Adipose tissue (tissue), 3 donors: ENCODE data around the gene SP4. TPM values are rescaled to one million over a fixed set of nuclear protein-coding genes. Genes with fewer than 3 reads are reported as not detected.

ENCODE experiments used
- H3K27ac ChIP-seq: one replicate; pipeline ENCODE4 v1.5.1; 2013; ENCODE audit warnings: low read depth, low read length
- WGBS, 3 donors: extraction: QIAGEN DNeasy Blood & Tissue Kit; methylation state at CpG; one replicate each; pipeline ENCODE4 v1.1.7; 2013; 5-methylcytosine and 5-hydroxymethylcytosine counted together
- polyA plus RNA-seq, 3 donors: library from polyadenylated mRNA; stranded (reverse); fragments of 200-250 nt; gene quantifications; one replicate each; pipeline ENCODE4 v1.2.3, GENCODE V29; 2013
- donor health status: healthy with polysubstance abuse.
- donor health status: Bipolar disorder and iron deficiency.
- donor health status: healthy.

SP4 gene
- polyA plus RNA-seq, 3 donors, result 1.0 to 2.0 (median 1.3) TPM

DNA sequence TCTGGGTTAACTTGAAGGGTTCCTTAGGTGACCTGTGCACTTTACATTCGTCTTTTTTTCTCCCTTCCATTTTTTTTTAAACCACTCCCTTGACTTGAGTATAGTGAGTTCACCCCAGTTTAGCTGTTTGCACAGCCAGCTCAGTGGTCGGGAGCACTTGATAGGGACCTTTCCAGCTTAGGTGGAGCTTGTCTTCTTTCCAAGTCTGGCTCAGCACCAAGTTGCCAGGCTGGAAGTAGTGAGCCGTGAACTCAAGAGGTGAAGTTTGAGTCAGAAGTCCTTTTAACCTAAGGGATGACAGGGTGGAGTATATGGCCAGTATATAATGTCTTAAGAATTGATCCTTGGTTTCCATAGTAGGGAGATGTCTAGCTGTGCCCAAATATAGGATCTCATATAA lies 122.2 kb downstream of the SP4 start:
- H3K27ac ChIP-seq, result no peak overlapping the region
- 78 to 92% (median 90%) methylated on average over 3 of the region's 3 CpGs for WGBS, 3 donors

DNA sequence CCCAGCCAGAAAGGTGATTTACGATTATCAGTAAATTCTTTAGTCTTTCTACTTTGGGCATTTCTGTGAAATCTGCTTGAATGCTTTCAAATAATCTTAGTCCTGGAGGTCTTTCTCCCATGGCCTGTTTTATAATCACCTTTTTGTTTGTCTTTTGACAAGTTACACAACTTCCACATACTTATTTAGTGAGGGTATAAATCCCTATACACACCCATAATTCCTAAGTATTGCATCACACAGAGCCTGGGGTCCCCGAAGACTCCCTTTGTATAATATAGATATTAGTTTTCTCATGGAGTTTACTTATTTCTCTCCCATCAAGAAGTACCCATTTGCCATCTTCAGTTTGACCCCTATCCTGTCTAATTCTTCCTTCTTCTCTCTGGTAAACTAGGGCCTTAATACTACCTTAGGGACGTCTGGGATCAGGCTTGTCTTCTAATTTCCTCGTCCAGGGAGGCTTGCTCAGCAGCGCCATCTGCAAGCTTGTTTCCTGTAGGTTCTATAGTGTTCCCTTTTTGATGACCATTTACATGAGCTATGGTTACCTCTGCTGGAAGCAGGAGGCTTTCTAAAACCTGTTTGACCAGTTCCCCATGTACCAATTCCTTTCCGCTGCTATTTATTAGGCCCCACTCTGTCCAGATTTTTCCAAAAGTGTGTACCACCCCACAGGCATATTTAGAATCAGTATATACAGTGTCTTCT lies 123.1 kb downstream of the SP4 start:
- H3K27ac ChIP-seq, result no peak overlapping the region
- WGBS, 3 donors, result 68 to 80% (median 71%) methylated on average over 6 of the region's 6 CpGs

DNA sequence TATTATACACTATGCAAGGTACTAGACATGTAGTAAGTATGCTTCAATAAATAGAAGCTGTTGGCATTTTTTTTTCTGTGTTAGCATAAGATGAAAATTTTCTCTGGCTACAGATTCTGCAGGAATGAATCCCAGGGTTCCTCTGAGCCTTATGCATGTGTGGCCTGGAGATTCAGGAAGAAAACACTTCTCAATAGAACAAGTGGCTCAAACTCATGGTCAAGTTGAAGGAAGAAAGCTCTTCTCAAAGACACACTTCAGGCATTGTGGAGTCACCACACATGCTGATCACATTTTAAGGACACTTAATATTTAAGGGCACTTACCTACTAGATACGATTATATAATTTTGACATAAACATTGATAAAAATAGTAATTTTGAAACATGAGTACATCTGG lies 134.5 kb downstream of the SP4 start:
- H3K27ac ChIP-seq, result no peak overlapping the region
- 77 to 86% (median 79%) methylated on average over 1 of the region's 1 CpG for WGBS, 3 donors

Other genes with a start within 250 kb of the SP4 start
- gene DNAH11, start 115.0 kb downstream of the SP4 start, polyA plus RNA-seq, result under 1 TPM; under 0.01 to 0.30 (median 0.10) TPM